Measurements from ENCODE around the gene ZNF804B.

ZNF804B gene

GRCh38 chr7:89264126-89264525 is 504.6 kb downstream of the ZNF804B start:
- no peak for DNase-seq

GRCh38 chr7:89265631-89266030 is 506.1 kb downstream of the ZNF804B start:
- DNase-seq: no peak

- DNase-seq: no peak
Measured at GRCh38 chr7:89283302-89283701, 523.8 kb downstream of the ZNF804B start.

GRCh38 chr7:89308535-89308934 is 549.0 kb downstream of the ZNF804B start:
- no peak for DNase-seq

GRCh38 chr7:89311886-89312285 is 552.4 kb downstream of the ZNF804B start:
- no peak for DNase-seq

GRCh38 chr7:89312551-89312950 is 553.1 kb downstream of the ZNF804B start:
- DNase-seq: no peak

GRCh38 chr7:89316584-89317251 is 557.2 kb downstream of the ZNF804B start:
- no peak for DNase-seq

- DNase-seq: no peak
Measured at GRCh38 chr7:89332026-89332425, 572.5 kb downstream of the ZNF804B start.

- no peak for DNase-seq
Measured at GRCh38 chr7:89334797-89335196, 575.3 kb downstream of the ZNF804B start.

- DNase-seq: no peak
Measured at GRCh38 chr7:89335490-89335889, 576.0 kb downstream of the ZNF804B start.

- no peak for DNase-seq
Measured at GRCh38 chr7:89336121-89336520, 576.6 kb downstream of the ZNF804B start.

GRCh38 chr7:89339748-89340147 is 580.2 kb downstream of the ZNF804B start:
- no peak for DNase-seq

- no peak for DNase-seq
Measured at GRCh38 chr7:89357121-89357520, 597.6 kb downstream of the ZNF804B start.

- no peak for DNase-seq
Measured at GRCh38 chr7:89377219-89377618, 617.7 kb downstream of the ZNF804B start.

- no peak for DNase-seq
Measured at GRCh38 chr7:89385411-89385810, 625.9 kb downstream of the ZNF804B start.

Measured in anterior cingulate cortex (tissue), 58 donors.